HepG2 (cell line): ENCODE measurements around the gene AUNIP. TPM values are rescaled to one million over a fixed set of nuclear protein-coding genes. Genes with fewer than 3 reads are reported as not detected.

Source experiments
- AGO2 ChIP-seq: fragments of 200-400 bp; formaldehyde crosslinking; optimal IDR thresholded peaks from 2 replicates; pipeline ENCODE3; 2017; ENCODE audit warnings: mild to moderate bottlenecking, low read depth, low read length, moderate library complexity
- CENPT ChIP-seq: sonication (generic); formaldehyde crosslinking; IDR thresholded peaks from 2 replicates; pipeline ENCODE4 v1.8.0; 2022; ENCODE audit warnings: low read depth, mild to moderate bottlenecking, moderate library complexity, missing genetic modification reagents
- MTF2 ChIP-seq: sonication (generic); formaldehyde crosslinking; IDR thresholded peaks from 2 replicates; pipeline ENCODE4 v1.5.0; 2020; ENCODE audit warnings: missing genetic modification reagents, borderline replicate concordance
- NFYC ChIP-seq: IDR thresholded peaks from 2 replicates; pipeline ENCODE4 v1.6.1; 2016; ENCODE audit warnings: missing genetic modification reagents, missing compliant biosample characterization
- RBM39 ChIP-seq: fragments of 200-400 bp; formaldehyde crosslinking; IDR thresholded peaks from one replicate; pipeline ENCODE4 v1.6.1; 2018; ENCODE audit warnings: antibody characterized with exemption, mild to moderate bottlenecking, low read depth, low read length; ENCODE audit not compliant: poor library complexity, severe bottlenecking
- SCMH1 ChIP-seq: sonication (generic); formaldehyde crosslinking; IDR thresholded peaks from 2 replicates; pipeline ENCODE4 v1.9.0; 2021; ENCODE audit warnings: missing genetic modification reagents, mild to moderate bottlenecking, borderline replicate concordance
- ZFP41 ChIP-seq: sonication (generic); formaldehyde crosslinking; IDR thresholded peaks from 2 replicates; pipeline ENCODE4 v1.4.0; 2020; ENCODE audit warnings: mild to moderate bottlenecking, missing genetic modification reagents, borderline replicate concordance
- polyA plus RNA-seq, 8 experiments: library from polyadenylated mRNA; depleted of rRNA in 3 of 8; stranded (reverse) in 7 of 8; unstranded in 1 of 8; fragments of >200 nt; fragmentation: Illumina TruSeq in 4 of 8; extraction: Trizol in 4 of 8; gene quantifications; 2 replicates each; pipeline versions ENCODE4 v1.2.1 to v1.2.3, GENCODE V29; 2011 to 2016; ENCODE audit warnings: low read depth in 4 of 8, missing spikeins in 1 of 8, mixed read lengths in 1 of 8; ENCODE audit not compliant: insufficient read depth in 1 of 8
- total RNA-seq, 5 experiments: library from RNA; depleted of rRNA; stranded (reverse); fragments of >200 nt; fragmentation: Illumina TruSeq; extraction: Trizol; gene quantifications; 2 replicates each; pipeline ENCODE4 v1.2.3, GENCODE V29; 2016; ENCODE audit warnings: low read depth in 1 of 5
- TF ChIP-seq, protein P1 (sequence below): sonication (generic); formaldehyde crosslinking; conservative IDR thresholded peaks from 2 replicates; pipeline ENCODE4 v1.8.1; 2023; ENCODE audit warnings: missing genetic modification reagents
- TF ChIP-seq, protein P2 (sequence below): sonication (generic); formaldehyde crosslinking; IDR thresholded peaks from 2 replicates; pipeline ENCODE4 v1.9.0; 2021; ENCODE audit warnings: mild to moderate bottlenecking, missing genetic modification reagents
- TF ChIP-seq, protein P3 (sequence below): sonication (generic); formaldehyde crosslinking; IDR thresholded peaks from 2 replicates; pipeline ENCODE4 v1.5.0; 2020; ENCODE audit warnings: mild to moderate bottlenecking, missing genetic modification reagents, borderline replicate concordance
- TF ChIP-seq, protein P4 (sequence below): sonication (generic); formaldehyde crosslinking; IDR thresholded peaks from 2 replicates; pipeline ENCODE4 v1.4.0; 2020; ENCODE audit warnings: missing genetic modification reagents
- TF ChIP-seq, protein P5 (sequence below): sonication (generic); formaldehyde crosslinking; IDR thresholded peaks from 2 replicates; pipeline ENCODE4 v1.4.0; 2020; ENCODE audit warnings: missing genetic modification reagents, mild to moderate bottlenecking, borderline replicate concordance
- TF ChIP-seq, protein P6 (sequence below): sonication (generic); formaldehyde crosslinking; IDR thresholded peaks from 2 replicates; pipeline ENCODE4 v1.4.0; 2020; ENCODE audit warnings: mild to moderate bottlenecking, missing genetic modification reagents

AUNIP gene
- total and polyA plus RNA-seq, 2 of the 13 experiments (the other 11 are each of a cell fraction or from before 2014, with no cell fraction given): 3.8 to 12.3 TPM

DNA sequence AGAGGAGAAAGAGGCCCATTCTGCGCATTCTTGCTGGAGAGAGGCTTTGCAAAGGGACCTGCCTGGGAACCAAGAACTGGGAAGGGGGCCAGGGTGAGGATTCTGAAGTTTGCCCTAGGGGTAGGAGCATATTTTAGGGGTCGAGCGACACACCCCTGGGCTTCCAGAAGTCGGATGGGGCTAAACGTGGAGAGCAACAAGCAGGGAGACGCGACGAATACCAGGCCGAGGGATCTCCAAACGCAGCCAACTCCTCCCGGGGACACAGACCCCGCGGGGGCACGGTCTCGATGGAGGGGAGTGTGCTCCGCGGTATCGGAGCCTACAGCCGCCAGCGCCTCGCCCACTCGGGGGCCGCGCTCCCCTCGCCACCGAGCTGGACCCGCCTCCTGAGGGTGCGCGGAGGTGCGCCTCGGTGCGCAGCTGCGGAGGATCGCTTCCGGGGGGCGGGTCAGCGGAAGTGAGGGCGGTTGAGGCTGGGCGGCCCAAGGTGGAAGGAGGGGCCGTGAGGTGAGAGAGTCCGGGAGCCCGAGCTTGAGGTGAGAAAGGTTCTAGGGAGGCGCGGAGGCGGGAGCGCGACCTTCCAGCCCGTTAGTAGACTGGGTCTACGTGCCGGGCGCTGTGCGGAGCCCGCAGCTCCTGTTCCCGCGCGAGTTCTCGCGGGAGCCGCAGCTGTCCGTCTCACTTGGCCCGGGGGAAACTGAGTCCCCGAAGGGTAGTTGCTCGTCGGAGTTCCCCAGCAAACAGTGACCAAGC, 39.6 kb downstream of the AUNIP start, which contains the start of gene MTFR1L (continued):
- no peak for TF ChIP-seq ZFP41 (CRISPR knock-in tag)
- TF ChIP-seq, protein P1, sequence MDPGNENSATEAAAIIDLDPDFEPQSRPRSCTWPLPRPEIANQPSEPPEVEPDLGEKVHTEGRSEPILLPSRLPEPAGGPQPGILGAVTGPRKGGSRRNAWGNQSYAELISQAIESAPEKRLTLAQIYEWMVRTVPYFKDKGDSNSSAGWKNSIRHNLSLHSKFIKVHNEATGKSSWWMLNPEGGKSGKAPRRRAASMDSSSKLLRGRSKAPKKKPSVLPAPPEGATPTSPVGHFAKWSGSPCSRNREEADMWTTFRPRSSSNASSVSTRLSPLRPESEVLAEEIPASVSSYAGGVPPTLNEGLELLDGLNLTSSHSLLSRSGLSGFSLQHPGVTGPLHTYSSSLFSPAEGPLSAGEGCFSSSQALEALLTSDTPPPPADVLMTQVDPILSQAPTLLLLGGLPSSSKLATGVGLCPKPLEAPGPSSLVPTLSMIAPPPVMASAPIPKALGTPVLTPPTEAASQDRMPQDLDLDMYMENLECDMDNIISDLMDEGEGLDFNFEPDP (CRISPR knock-in tag): no peak
- TF ChIP-seq, protein P2, sequence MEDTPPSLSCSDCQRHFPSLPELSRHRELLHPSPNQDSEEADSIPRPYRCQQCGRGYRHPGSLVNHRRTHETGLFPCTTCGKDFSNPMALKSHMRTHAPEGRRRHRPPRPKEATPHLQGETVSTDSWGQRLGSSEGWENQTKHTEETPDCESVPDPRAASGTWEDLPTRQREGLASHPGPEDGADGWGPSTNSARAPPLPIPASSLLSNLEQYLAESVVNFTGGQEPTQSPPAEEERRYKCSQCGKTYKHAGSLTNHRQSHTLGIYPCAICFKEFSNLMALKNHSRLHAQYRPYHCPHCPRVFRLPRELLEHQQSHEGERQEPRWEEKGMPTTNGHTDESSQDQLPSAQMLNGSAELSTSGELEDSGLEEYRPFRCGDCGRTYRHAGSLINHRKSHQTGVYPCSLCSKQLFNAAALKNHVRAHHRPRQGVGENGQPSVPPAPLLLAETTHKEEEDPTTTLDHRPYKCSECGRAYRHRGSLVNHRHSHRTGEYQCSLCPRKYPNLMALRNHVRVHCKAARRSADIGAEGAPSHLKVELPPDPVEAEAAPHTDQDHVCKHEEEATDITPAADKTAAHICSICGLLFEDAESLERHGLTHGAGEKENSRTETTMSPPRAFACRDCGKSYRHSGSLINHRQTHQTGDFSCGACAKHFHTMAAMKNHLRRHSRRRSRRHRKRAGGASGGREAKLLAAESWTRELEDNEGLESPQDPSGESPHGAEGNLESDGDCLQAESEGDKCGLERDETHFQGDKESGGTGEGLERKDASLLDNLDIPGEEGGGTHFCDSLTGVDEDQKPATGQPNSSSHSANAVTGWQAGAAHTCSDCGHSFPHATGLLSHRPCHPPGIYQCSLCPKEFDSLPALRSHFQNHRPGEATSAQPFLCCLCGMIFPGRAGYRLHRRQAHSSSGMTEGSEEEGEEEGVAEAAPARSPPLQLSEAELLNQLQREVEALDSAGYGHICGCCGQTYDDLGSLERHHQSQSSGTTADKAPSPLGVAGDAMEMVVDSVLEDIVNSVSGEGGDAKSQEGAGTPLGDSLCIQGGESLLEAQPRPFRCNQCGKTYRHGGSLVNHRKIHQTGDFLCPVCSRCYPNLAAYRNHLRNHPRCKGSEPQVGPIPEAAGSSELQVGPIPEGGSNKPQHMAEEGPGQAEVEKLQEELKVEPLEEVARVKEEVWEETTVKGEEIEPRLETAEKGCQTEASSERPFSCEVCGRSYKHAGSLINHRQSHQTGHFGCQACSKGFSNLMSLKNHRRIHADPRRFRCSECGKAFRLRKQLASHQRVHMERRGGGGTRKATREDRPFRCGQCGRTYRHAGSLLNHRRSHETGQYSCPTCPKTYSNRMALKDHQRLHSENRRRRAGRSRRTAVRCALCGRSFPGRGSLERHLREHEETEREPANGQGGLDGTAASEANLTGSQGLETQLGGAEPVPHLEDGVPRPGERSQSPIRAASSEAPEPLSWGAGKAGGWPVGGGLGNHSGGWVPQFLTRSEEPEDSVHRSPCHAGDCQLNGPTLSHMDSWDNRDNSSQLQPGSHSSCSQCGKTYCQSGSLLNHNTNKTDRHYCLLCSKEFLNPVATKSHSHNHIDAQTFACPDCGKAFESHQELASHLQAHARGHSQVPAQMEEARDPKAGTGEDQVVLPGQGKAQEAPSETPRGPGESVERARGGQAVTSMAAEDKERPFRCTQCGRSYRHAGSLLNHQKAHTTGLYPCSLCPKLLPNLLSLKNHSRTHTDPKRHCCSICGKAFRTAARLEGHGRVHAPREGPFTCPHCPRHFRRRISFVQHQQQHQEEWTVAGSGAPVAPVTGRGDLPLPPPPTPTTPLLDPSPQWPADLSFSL (CRISPR knock-in tag): no peak
- TF ChIP-seq MTF2: no peak; the same call in 1 of the 2 replicates
- TF ChIP-seq NFYC: peak; percentile 26; the same call in 1 of the 2 replicates
- TF ChIP-seq, protein P3, sequence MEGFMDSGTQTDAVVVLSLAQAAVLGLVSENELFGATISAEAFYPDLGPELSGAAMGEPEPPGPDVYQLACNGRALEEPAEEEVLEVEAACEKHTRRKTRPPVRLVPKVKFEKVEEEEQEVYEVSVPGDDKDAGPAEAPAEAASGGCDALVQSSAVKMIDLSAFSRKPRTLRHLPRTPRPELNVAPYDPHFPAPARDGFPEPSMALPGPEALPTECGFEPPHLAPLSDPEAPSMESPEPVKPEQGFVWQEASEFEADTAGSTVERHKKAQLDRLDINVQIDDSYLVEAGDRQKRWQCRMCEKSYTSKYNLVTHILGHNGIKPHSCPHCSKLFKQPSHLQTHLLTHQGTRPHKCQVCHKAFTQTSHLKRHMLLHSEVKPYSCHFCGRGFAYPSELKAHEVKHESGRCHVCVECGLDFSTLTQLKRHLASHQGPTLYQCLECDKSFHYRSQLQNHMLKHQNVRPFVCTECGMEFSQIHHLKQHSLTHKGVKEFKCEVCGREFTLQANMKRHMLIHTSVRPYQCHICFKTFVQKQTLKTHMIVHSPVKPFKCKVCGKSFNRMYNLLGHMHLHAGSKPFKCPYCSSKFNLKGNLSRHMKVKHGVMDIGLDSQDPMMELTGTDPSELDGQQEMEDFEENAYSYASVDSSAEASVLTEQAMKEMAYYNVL (CRISPR knock-in tag): 0 out of 2 replicates have a peak, but pooled peaks have one; percentile 54
- TF ChIP-seq RBM39: peak; percentile 40
- TF ChIP-seq, protein P4, sequence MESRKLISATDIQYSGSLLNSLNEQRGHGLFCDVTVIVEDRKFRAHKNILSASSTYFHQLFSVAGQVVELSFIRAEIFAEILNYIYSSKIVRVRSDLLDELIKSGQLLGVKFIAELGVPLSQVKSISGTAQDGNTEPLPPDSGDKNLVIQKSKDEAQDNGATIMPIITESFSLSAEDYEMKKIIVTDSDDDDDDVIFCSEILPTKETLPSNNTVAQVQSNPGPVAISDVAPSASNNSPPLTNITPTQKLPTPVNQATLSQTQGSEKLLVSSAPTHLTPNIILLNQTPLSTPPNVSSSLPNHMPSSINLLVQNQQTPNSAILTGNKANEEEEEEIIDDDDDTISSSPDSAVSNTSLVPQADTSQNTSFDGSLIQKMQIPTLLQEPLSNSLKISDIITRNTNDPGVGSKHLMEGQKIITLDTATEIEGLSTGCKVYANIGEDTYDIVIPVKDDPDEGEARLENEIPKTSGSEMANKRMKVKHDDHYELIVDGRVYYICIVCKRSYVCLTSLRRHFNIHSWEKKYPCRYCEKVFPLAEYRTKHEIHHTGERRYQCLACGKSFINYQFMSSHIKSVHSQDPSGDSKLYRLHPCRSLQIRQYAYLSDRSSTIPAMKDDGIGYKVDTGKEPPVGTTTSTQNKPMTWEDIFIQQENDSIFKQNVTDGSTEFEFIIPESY (CRISPR knock-in tag): no peak
- TF ChIP-seq AGO2: no peak
- TF ChIP-seq SCMH1 (CRISPR knock-in tag): no peak
- no peak for TF ChIP-seq CENPT (CRISPR knock-in tag)
- TF ChIP-seq, protein P5, sequence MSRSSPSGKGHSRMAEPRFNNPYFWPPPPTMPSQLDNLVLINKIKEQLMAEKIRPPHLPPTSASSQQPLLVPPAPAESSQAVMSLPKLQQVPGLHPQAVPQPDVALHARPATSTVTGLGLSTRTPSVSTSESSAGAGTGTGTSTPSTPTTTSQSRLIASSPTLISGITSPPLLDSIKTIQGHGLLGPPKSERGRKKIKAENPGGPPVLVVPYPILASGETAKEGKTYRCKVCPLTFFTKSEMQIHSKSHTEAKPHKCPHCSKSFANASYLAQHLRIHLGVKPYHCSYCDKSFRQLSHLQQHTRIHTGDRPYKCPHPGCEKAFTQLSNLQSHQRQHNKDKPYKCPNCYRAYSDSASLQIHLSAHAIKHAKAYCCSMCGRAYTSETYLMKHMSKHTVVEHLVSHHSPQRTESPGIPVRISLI (CRISPR knock-in tag): 0 out of 2 replicates have a peak, but pooled peaks have one; percentile 15
- TF ChIP-seq, protein P6, sequence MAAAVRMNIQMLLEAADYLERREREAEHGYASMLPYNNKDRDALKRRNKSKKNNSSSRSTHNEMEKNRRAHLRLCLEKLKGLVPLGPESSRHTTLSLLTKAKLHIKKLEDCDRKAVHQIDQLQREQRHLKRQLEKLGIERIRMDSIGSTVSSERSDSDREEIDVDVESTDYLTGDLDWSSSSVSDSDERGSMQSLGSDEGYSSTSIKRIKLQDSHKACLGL (CRISPR knock-in tag): peak; percentile 37; the same call in 1 of the 2 replicates
